DMS79 treated with DMSO at 0.1 percent for 48 hours (cell line): ENCODE data around the gene MMP2.
A peak's percentile ranks its signal among the peaks of the same experiment; 100 is the strongest.

ENCODE experiments used
- DNase-seq: peaks from one replicate; lab custom pipeline; 2025; lab: John Stamatoyannopoulos, UW

MMP2 gene

GRCh38 chr16:55469821-55470532, 9.0 kb upstream of the MMP2 start:
- DNase-seq: no peak

GRCh38 chr16:55470533-55471371, 8.2 kb upstream of the MMP2 start:
- peak; percentile 5 for DNase-seq

GRCh38 chr16:55471448-55472097, 7.4 kb upstream of the MMP2 start:
- DNase-seq: no peak

- DNase-seq: no peak
Observed at GRCh38 chr16:55473587-55473986, 5.4 kb upstream of the MMP2 start.

GRCh38 chr16:55474821-55475220, 4.2 kb upstream of the MMP2 start:
- no peak for DNase-seq

GRCh38 chr16:55475919-55476318, 3.1 kb upstream of the MMP2 start:
- DNase-seq: peak; percentile 44

GRCh38 chr16:55476625-55477533, 2.1 kb upstream of the MMP2 start:
- peak; percentile 3 for DNase-seq

GRCh38 chr16:55477736-55478135, 1.3 kb upstream of the MMP2 start:
- no peak for DNase-seq

- DNase-seq: no peak
Observed at GRCh38 chr16:55479430-55480140, 587 bp downstream of the MMP2 start.

- DNase-seq: peak; percentile 10
Observed at GRCh38 chr16:55480228-55480655, 1.2 kb downstream of the MMP2 start.

GRCh38 chr16:55481023-55481422, 2.0 kb downstream of the MMP2 start:
- DNase-seq: no peak

GRCh38 chr16:55482056-55482455, 3.1 kb downstream of the MMP2 start:
- no peak for DNase-seq

GRCh38 chr16:55487048-55487803, 8.2 kb downstream of the MMP2 start:
- DNase-seq: no peak

- DNase-seq: peak; percentile 39
Observed at GRCh38 chr16:55488306-55488705, 9.3 kb downstream of the MMP2 start.

- no peak for DNase-seq
Observed at GRCh38 chr16:55489119-55489955, 10.3 kb downstream of the MMP2 start.

GRCh38 chr16:55489956-55490265, 10.9 kb downstream of the MMP2 start:
- DNase-seq: no peak

- no peak for DNase-seq
Observed at GRCh38 chr16:55490301-55490700, 11.3 kb downstream of the MMP2 start.

- DNase-seq: no peak
Observed at GRCh38 chr16:55491691-55492090, 12.7 kb downstream of the MMP2 start.

GRCh38 chr16:55492756-55493380, 13.9 kb downstream of the MMP2 start:
- no peak for DNase-seq
